GM12878 (cell line): ENCODE data around the gene NGF. TPM values are rescaled to one million over a fixed set of nuclear protein-coding genes. Genes with fewer than 3 reads are reported as not detected.

ENCODE experiments used
- ATAC-seq: fragments of 200-7000 bp; cut with Tn5 transposase; 3 replicates; pipeline ENCODE4 v1.9.1; 2020; ENCODE audit warnings: mild to moderate bottlenecking, moderate library complexity
- BruUV-seq: library from RNA; stranded (reverse); fragments of 400-500 nt; replicated peaks from 2 replicates; lab custom pipeline; 2021; lab: Mats Ljungman, UMichigan
- CTCF ChIA-PET: fragments of 300-600 bp; sonication (Branson Sonifier 250); formaldehyde crosslinking; extraction: SDS; loops from one replicate; lab custom pipeline; 2021; ENCODE audit warnings: inconsistent platforms; lab: Yijun Ruan, JAX
- POLR2A ChIA-PET: fragments of 350-600 bp; formaldehyde crosslinking; extraction: SDS; loops from one replicate; lab custom pipeline; 2021; ENCODE audit warnings: inconsistent platforms; lab: Charles Lee
- RAD21 ChIA-PET: fragments of 300-600 bp; sonication (Branson Sonifier 250); formaldehyde crosslinking; loops from one replicate; lab custom pipeline; 2023; ENCODE audit warnings: antibody characterized with exemption; ENCODE audit not compliant: unreplicated experiment; lab: Charles Lee
- SMC1A ChIA-PET: fragments of 300-600 bp; sonication (Branson Sonifier 250); formaldehyde crosslinking; loops from one replicate; lab custom pipeline; 2023; ENCODE audit not compliant: unreplicated experiment, uncharacterized antibody; lab: Charles Lee
- DNase-seq: peaks from one replicate; pipeline ENCODE4 v3.0.0-alpha.2; 2011; ENCODE audit warnings: low read depth, low spot score
- FAIRE-seq: peaks from 3 replicates; lab custom pipeline; 2011; peaks lifted over from hg19 to GRCh38; lab: Jason Lieb, UNC
- H2AFZ ChIP-seq: 2 replicates; pipeline ENCODE4 v1.6.0; 2011; ENCODE audit warnings: low read depth, low read length, control low read depth; ENCODE audit not compliant: control insufficient read depth
- H3K27ac ChIP-seq: 2 replicates; pipeline ENCODE4 v1.5.1; 2011; ENCODE audit warnings: control low read depth; ENCODE audit not compliant: control insufficient read depth, insufficient read depth
- H3K27me3 ChIP-seq, 2 experiments: replicated peaks in 1 of 2; 2 replicates each; pipeline versions ENCODE4 v1.6.0 to v1.6.1; 2011; ENCODE audit warnings: low read length in 1 of 2; ENCODE audit not compliant: control insufficient read depth in 2 of 2, insufficient read depth in 2 of 2
- H3K36me3 ChIP-seq, 2 experiments: 2 replicates each; pipeline ENCODE4 v1.5.1; 2011; ENCODE audit warnings: low read length in 1 of 2; ENCODE audit not compliant: control insufficient read depth in 2 of 2, insufficient read depth in 2 of 2
- H3K4me1 ChIP-seq: 2 replicates; pipeline ENCODE4 v1.6.1; 2011; ENCODE audit warnings: mild to moderate bottlenecking, low read length, moderate library complexity, mixed read lengths; ENCODE audit not compliant: control insufficient read depth, insufficient read depth
- H3K4me2 ChIP-seq: 2 replicates; pipeline ENCODE4 v1.6.0; 2011; ENCODE audit warnings: control low read depth; ENCODE audit not compliant: control insufficient read depth, insufficient read depth
- H3K4me3 ChIP-seq: fragments of 200-600 bp; sonication (generic); 2 replicates; pipeline ENCODE4 v1.5.1; 2016
- H3K79me2 ChIP-seq: 2 replicates; pipeline ENCODE4 v1.6.0; 2011; ENCODE audit warnings: low read length; ENCODE audit not compliant: control insufficient read depth, insufficient read depth
- H3K9ac ChIP-seq: 2 replicates; pipeline ENCODE4 v1.8.0; 2011; ENCODE audit warnings: low read length, control low read depth, mixed read lengths; ENCODE audit not compliant: control insufficient read depth, insufficient read depth
- H3K9me3 ChIP-seq: replicated peaks from 3 replicates; pipeline ENCODE4 v1.5.1; 2011; ENCODE audit warnings: mild to moderate bottlenecking, low read length; ENCODE audit not compliant: control insufficient read depth, insufficient read depth
- H4K20me1 ChIP-seq: 2 replicates; pipeline ENCODE4 v1.6.0; 2011; ENCODE audit not compliant: control insufficient read depth, insufficient read depth
- ATF7 ChIP-seq: fragments of 450-650 bp; IDR thresholded peaks from 2 replicates; pipeline ENCODE4 v1.6.1; 2016; ENCODE audit warnings: low read depth, mild to moderate bottlenecking
- CHD2 ChIP-seq: IDR thresholded peaks from 2 replicates; pipeline ENCODE4 v1.6.1; 2011; ENCODE audit warnings: low read depth, low read length, improper control_type of control experiment, borderline replicate concordance
- EED ChIP-seq: sonication (generic); IDR thresholded peaks from 2 replicates; pipeline ENCODE4 v1.6.1; 2016; ENCODE audit warnings: antibody characterized with exemption, low read depth
- EGR1 ChIP-seq, 2 experiments: IDR thresholded peaks; 1 replicate in 1 of 2; 2 replicates in 1 of 2; pipeline ENCODE4 v1.6.1; 2011 to 2012; ENCODE audit warnings: low read depth in 2 of 2, low read length in 2 of 2, borderline replicate concordance in 1 of 2, mild to moderate bottlenecking in 1 of 2, moderate library complexity in 1 of 2
- GABPA ChIP-seq: IDR thresholded peaks from 2 replicates; pipeline ENCODE4 v1.6.1; 2014; ENCODE audit warnings: antibody characterized with exemption, low read depth, mild to moderate bottlenecking, inconsistent platforms
- HDAC6 ChIP-seq: fragments of 200-600 bp; sonication (generic); IDR thresholded peaks from one replicate; pipeline ENCODE4 v1.8.0; 2017; ENCODE audit warnings: antibody characterized with exemption; ENCODE audit not compliant: unreplicated experiment
- IKZF2 ChIP-seq, 2 experiments: fragments of 450-650 bp; IDR thresholded peaks; 2 replicates each; pipeline ENCODE4 v1.6.1; 2017; ENCODE audit warnings: mild to moderate bottlenecking in 2 of 2, moderate library complexity in 2 of 2
- MYC ChIP-seq: IDR thresholded peaks from 2 replicates; pipeline ENCODE4 v1.6.1; 2011; ENCODE audit warnings: mild to moderate bottlenecking, low read length, moderate library complexity, inconsistent platforms; ENCODE audit not compliant: insufficient read depth, insufficient replicate concordance, insufficient read length, severe bottlenecking
- NFYB ChIP-seq: IDR thresholded peaks from 2 replicates; pipeline ENCODE4 v1.6.1; 2011; ENCODE audit warnings: low read depth, mild to moderate bottlenecking, low read length, improper control_type of control experiment, moderate library complexity; ENCODE audit not compliant: insufficient read depth
- NRF1 ChIP-seq: conservative IDR thresholded peaks from 2 replicates; pipeline ENCODE4 v1.6.1; 2011; ENCODE audit warnings: mild to moderate bottlenecking, low read depth, low read length, improper control_type of control experiment
- RB1 ChIP-seq: fragments of 450-650 bp; formaldehyde crosslinking; IDR thresholded peaks from 2 replicates; pipeline ENCODE4 v1.6.1; 2017; ENCODE audit warnings: mild to moderate bottlenecking, borderline replicate concordance
- RFX5 ChIP-seq: IDR thresholded peaks from 2 replicates; pipeline ENCODE4 v1.6.1; 2011; ENCODE audit warnings: low read depth, low read length, improper control_type of control experiment
- SMAD1 ChIP-seq: fragments of 450-650 bp; IDR thresholded peaks from 2 replicates; pipeline ENCODE4 v1.6.1; 2018; ENCODE audit warnings: mild to moderate bottlenecking, low read depth; ENCODE audit not compliant: partially characterized antibody
- SUZ12 ChIP-seq: fragments of 200-600 bp; sonication (generic); IDR thresholded peaks from one replicate; pipeline ENCODE4 v1.6.1; 2018; ENCODE audit warnings: antibody characterized with exemption, mild to moderate bottlenecking; ENCODE audit not compliant: unreplicated experiment
- TCF7 ChIP-seq: IDR thresholded peaks from 2 replicates; pipeline ENCODE4 v1.6.1; 2014; ENCODE audit warnings: antibody characterized with exemption, borderline replicate concordance
- ZNF217 ChIP-seq: fragments of 450-650 bp; IDR thresholded peaks from 2 replicates; pipeline ENCODE4 v1.6.1; 2017; ENCODE audit warnings: antibody characterized with exemption, mild to moderate bottlenecking
- WGBS: methylation state at CpG from one replicate; pipeline ENCODE4 v1.1.6; 2016; ENCODE audit warnings: low lambda C conversion rate; ENCODE audit not compliant: insufficient replicate concordance, insufficient coverage; ENCODE audit errors: missing lambda C conversion rate; 5-methylcytosine and 5-hydroxymethylcytosine counted together
- in situ Hi-C: fragments of 300-500 bp; cut with MboI; formaldehyde crosslinking; loops from 9 replicates; pipeline ENCODE4 v1.14.3; 2018; ENCODE audit warnings: mixed read lengths
- intact Hi-C: fragments of 100-400 bp; cut with micrococcal nuclease; formaldehyde crosslinking; loops from one replicate; pipeline ENCODE4 v1.14.2; 2022; ENCODE audit not compliant: unreplicated experiment
- polyA plus RNA-seq, 11 experiments: library from polyadenylated mRNA; depleted of rRNA in 4 of 11; unstranded in 6 of 11; stranded (reverse) in 5 of 11; fragments of >200 nt; fragmentation: Nextera tagmentation in 4 of 11; fragmentation: Illumina TruSeq in 1 of 11; extraction: Ambion mirVana in 4 of 11; extraction: Trizol in 1 of 11; gene quantifications; 1 replicate in 1 of 11; 2 replicates in 10 of 11; pipeline versions ENCODE4 v1.2.1 to v1.2.3, GENCODE V29; 2011 to 2016; ENCODE audit warnings: inconsistent platforms in 2 of 11, missing spikeins in 2 of 11, low read depth in 1 of 11
- total RNA-seq, 4 experiments: library from RNA; depleted of rRNA in 3 of 4; stranded (reverse); fragments of >200 nt in 3 of 4; fragmentation: Illumina TruSeq in 1 of 4; extraction: Trizol in 1 of 4; gene quantifications; 2 replicates each; pipeline versions ENCODE4 v1.2.1 to v1.2.3, GENCODE V29; 2013 to 2021
- TF ChIP-seq, protein P1 (sequence below): fragments of 450-650 bp; IDR thresholded peaks from 2 replicates; pipeline ENCODE4 v1.6.1; 2018; ENCODE audit warnings: mild to moderate bottlenecking, low read depth, moderate library complexity; ENCODE audit not compliant: partially characterized antibody
- TF ChIP-seq, protein P2 (sequence below): fragments of 450-650 bp; IDR thresholded peaks from 2 replicates; pipeline ENCODE4 v1.6.1; 2016; ENCODE audit warnings: mild to moderate bottlenecking

NGF gene
- total and polyA plus RNA-seq, 10 of the 15 experiments (the other 5 are each of a cell fraction or from before 2014, with no cell fraction given): not detected

GRCh38 chr1:115252585-115252984, 85.5 kb downstream of the NGF start (continued):
- TF ChIP-seq, protein P1, sequence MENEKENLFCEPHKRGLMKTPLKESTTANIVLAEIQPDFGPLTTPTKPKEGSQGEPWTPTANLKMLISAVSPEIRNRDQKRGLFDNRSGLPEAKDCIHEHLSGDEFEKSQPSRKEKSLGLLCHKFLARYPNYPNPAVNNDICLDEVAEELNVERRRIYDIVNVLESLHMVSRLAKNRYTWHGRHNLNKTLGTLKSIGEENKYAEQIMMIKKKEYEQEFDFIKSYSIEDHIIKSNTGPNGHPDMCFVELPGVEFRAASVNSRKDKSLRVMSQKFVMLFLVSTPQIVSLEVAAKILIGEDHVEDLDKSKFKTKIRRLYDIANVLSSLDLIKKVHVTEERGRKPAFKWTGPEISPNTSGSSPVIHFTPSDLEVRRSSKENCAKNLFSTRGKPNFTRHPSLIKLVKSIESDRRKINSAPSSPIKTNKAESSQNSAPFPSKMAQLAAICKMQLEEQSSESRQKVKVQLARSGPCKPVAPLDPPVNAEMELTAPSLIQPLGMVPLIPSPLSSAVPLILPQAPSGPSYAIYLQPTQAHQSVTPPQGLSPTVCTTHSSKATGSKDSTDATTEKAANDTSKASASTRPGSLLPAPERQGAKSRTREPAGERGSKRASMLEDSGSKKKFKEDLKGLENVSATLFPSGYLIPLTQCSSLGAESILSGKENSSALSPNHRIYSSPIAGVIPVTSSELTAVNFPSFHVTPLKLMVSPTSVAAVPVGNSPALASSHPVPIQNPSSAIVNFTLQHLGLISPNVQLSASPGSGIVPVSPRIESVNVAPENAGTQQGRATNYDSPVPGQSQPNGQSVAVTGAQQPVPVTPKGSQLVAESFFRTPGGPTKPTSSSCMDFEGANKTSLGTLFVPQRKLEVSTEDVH: no peak
- TF ChIP-seq RB1 (no peak), NRF1 (no peak), IKZF2 (IDR thresholded peaks at IDR 0.05) (no peak), CHD2 (no peak), RFX5 (no peak), TCF7 (no peak), ATF7 (no peak)
- TF ChIP-seq, protein P2, sequence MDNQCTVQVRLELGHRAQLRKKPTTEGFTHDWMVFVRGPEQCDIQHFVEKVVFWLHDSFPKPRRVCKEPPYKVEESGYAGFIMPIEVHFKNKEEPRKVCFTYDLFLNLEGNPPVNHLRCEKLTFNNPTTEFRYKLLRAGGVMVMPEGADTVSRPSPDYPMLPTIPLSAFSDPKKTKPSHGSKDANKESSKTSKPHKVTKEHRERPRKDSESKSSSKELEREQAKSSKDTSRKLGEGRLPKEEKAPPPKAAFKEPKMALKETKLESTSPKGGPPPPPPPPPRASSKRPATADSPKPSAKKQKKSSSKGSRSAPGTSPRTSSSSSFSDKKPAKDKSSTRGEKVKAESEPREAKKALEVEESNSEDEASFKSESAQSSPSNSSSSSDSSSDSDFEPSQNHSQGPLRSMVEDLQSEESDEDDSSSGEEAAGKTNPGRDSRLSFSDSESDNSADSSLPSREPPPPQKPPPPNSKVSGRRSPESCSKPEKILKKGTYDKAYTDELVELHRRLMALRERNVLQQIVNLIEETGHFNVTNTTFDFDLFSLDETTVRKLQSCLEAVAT: no peak

DNA sequence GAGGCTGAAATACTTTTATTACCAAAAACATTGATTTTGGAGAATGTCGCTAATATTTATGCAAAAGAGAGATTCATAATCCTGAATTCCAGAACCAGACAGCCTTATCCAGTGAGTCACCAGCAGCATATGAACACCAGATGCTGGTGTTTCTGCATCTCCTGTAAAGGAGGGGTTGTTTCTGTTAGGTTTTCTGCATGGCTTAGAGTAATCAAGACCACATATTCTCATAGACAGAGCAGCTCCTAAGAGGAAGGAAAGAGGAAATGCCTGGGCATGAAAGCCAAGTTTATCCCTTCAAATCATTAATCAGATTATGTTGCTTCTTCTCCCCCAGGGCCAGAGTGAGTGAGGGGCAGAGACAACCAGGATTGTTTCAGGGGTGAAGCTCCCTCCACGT, 86.2 kb downstream of the NGF start:
- Histone ChIP-seq H3K9me3 (no peaks in the 10 kb centered on the region), H3K4me2 (no peak overlapping the region), H3K9ac (no peak overlapping the region), H2AFZ (no peak overlapping the region), H3K27me3 (no peaks in the 10 kb centered on the region), H4K20me1 (no peaks in the 10 kb centered on the region), H3K27ac (no peak overlapping the region), H3K79me2 (no peaks in the 10 kb centered on the region), H3K4me3 (no peak overlapping the region), H3K4me1 (no peaks in the 10 kb centered on the region), H3K36me3 (no peaks in the 10 kb centered on the region)
- FAIRE-seq: no peak
- no peak for DNase-seq
- no TSS peak for BruUV-seq
- SMC1A ChIA-PET: interaction anchor here (1.1 kb wide), 1 partner anchor 104 kb away, joined by 3 read pairs; no protein-coding TSS in a partner anchor
- in situ Hi-C loops (no loop called here), intact Hi-C loops (no loop called here)
- WGBS: 72% methylated on average over 2 of the region's 2 CpGs
- ATAC-seq: no peak
- CTCF ChIA-PET: interaction anchor here (0.7 kb wide), 1 partner anchor 518 kb away, joined by 3 read pairs; no protein-coding TSS in a partner anchor
- RAD21 ChIA-PET: no interaction called here
- POLR2A ChIA-PET: no interaction called here
- no peak for TF ChIP-seq EGR1 (IDR thresholded peaks at IDR 0.05; ENCODE audit: borderline replicate concordance in 1 of 2, low read depth in 2 of 2, low read length in 2 of 2)
- no peak for TF ChIP-seq MYC
- TF ChIP-seq SMAD1: no peak
- no peak for TF ChIP-seq ZNF217
- no peak for TF ChIP-seq HDAC6
- TF ChIP-seq EED: no peak
- TF ChIP-seq SUZ12: no peak
- TF ChIP-seq GABPA: no peak
- no peak for TF ChIP-seq NFYB
